ENCODE data around the gene RAX2.

Gene RAX2

GRCh38 chr19:3800996-3801395 lies 29.0 kb upstream of the RAX2 start:
- no peak for DNase-seq

- DNase-seq, result no peak
These were observed 26.1 kb upstream of the RAX2 start for GRCh38 chr19:3798137-3798536.

- DNase-seq, result no peak
These were observed 24.3 kb upstream of the RAX2 start for GRCh38 chr19:3796358-3796757.

- DNase-seq, result no peak
These were observed 21.8 kb upstream of the RAX2 start for GRCh38 chr19:3793799-3794198.

GRCh38 chr19:3792114-3792513 lies 20.1 kb upstream of the RAX2 start:
- no peak for DNase-seq

- no peak for DNase-seq
These were observed 18.9 kb upstream of the RAX2 start for GRCh38 chr19:3790941-3791340.

- no peak for DNase-seq
These were observed 18.2 kb upstream of the RAX2 start for GRCh38 chr19:3790209-3790734.

- DNase-seq, result no peak
These were observed 17.2 kb upstream of the RAX2 start for GRCh38 chr19:3788996-3789778.

GRCh38 chr19:3785938-3786824 lies 14.2 kb upstream of the RAX2 start, which contains the start of gene MATK:
Gene MATK, minus strand, starts transcription at chr19:3786381. Its CDS starts 1,246 bp downstream, at chr19:3785135.
- no peak for DNase-seq

- DNase-seq, result peak in 2 of 3 experiments; percentile 27 to 36
These were observed 13.5 kb upstream of the RAX2 start for GRCh38 chr19:3785451-3785937.

- no peak for DNase-seq
These were observed 12.8 kb upstream of the RAX2 start for GRCh38 chr19:3784607-3785450.

GRCh38 chr19:3783660-3784584 lies 11.9 kb upstream of the RAX2 start:
- DNase-seq, result peak in 1 of 3 experiments; percentile 66

- no peak for DNase-seq
These were observed 10.9 kb upstream of the RAX2 start for GRCh38 chr19:3782903-3783302.

GRCh38 chr19:3782330-3782729 lies 10.3 kb upstream of the RAX2 start:
- DNase-seq, result no peak

- DNase-seq, result no peak
These were observed 9.6 kb upstream of the RAX2 start for GRCh38 chr19:3781603-3782002.

- no peak for DNase-seq
These were observed 8.8 kb upstream of the RAX2 start for GRCh38 chr19:3780786-3781304.

GRCh38 chr19:3778899-3779723 lies 7.1 kb upstream of the RAX2 start:
- no peak for DNase-seq

- no peak for DNase-seq
These were observed 6.3 kb upstream of the RAX2 start for GRCh38 chr19:3778104-3778867.

- DNase-seq, result no peak
These were observed 4.5 kb upstream of the RAX2 start for GRCh38 chr19:3776479-3777040.

All from NCI-H1417 (cell line).